IMR-90 (cell line): ENCODE measurements around the gene FGR. TPM values are rescaled to one million over a fixed set of nuclear protein-coding genes. Genes with fewer than 3 reads are reported as not detected.

Experiments
- ATAC-seq: fragments of 200-7000 bp; cut with Tn5 transposase; 2 replicates; pipeline ENCODE4 v1.9.1; 2020; ENCODE audit warnings: low read depth, mild to moderate bottlenecking, moderate library complexity
- BruUV-seq: library from RNA; stranded (reverse); fragments of 400-500 nt; replicated peaks from 2 replicates; lab custom pipeline; 2021; lab: Mats Ljungman, UMichigan
- CTCF ChIA-PET: fragments of 300-600 bp; formaldehyde crosslinking; extraction: SDS; loops from one replicate; lab custom pipeline; 2021; ENCODE audit warnings: antibody characterized with exemption; lab: Yijun Ruan, JAX
- POLR2A ChIA-PET: fragments of 300-600 bp; sonication (Branson Sonifier 250); formaldehyde crosslinking; loops from one replicate; lab custom pipeline; 2022; ENCODE audit warnings: antibody characterized with exemption; ENCODE audit not compliant: unreplicated experiment; lab: Charles Lee
- DNase-seq: peaks from one replicate; pipeline ENCODE4 v3.0.0; 2013
- H2AFZ ChIP-seq: replicated peaks from 2 replicates; pipeline ENCODE3; 2013; ENCODE audit warnings: low read length, mild to moderate bottlenecking; ENCODE audit not compliant: poor library complexity
- H2AK5ac ChIP-seq: 2 replicates; pipeline ENCODE4 v1.6.1; 2013; ENCODE audit warnings: low read depth, low read length, inconsistent platforms
- H2AK9ac ChIP-seq: replicated peaks from 2 replicates; pipeline ENCODE3; 2013; ENCODE audit warnings: mild to moderate bottlenecking, low read depth, low read length, moderate library complexity; ENCODE audit not compliant: poor library complexity
- H2BK120ac ChIP-seq: 2 replicates; pipeline ENCODE4 v1.6.1; 2013; ENCODE audit warnings: low read depth, low read length, inconsistent platforms
- H2BK15ac ChIP-seq: 3 replicates; pipeline ENCODE4 v1.6.1; 2013; ENCODE audit warnings: low read depth, low read length, inconsistent platforms
- H2BK20ac ChIP-seq: 2 replicates; pipeline ENCODE4 v1.6.1; 2013; ENCODE audit warnings: low read depth, mild to moderate bottlenecking, inconsistent platforms, low read length, moderate library complexity
- H2BK5ac ChIP-seq: 2 replicates; pipeline ENCODE4 v1.6.1; 2013; ENCODE audit warnings: mild to moderate bottlenecking, low read depth, low read length, inconsistent platforms; ENCODE audit not compliant: poor library complexity, severe bottlenecking
- H3K14ac ChIP-seq: replicated peaks from 2 replicates; pipeline ENCODE4 v1.6.1; 2013; ENCODE audit warnings: low read depth, low read length, inconsistent platforms
- H3K18ac ChIP-seq: 2 replicates; pipeline ENCODE4 v1.6.1; 2013; ENCODE audit warnings: low read depth, low read length, control low read depth
- H3K23ac ChIP-seq: 2 replicates; pipeline ENCODE4 v1.6.1; 2013; ENCODE audit warnings: low read depth, low read length, inconsistent platforms
- H3K27ac ChIP-seq: 2 replicates; pipeline ENCODE4 v1.5.1; 2013; ENCODE audit warnings: mild to moderate bottlenecking, control low read depth, low read length; ENCODE audit not compliant: insufficient read depth
- H3K27me3 ChIP-seq: 2 replicates; pipeline ENCODE4 v1.6.1; 2013; ENCODE audit warnings: low read length; ENCODE audit not compliant: control insufficient read depth, insufficient read depth
- H3K36me3 ChIP-seq: 2 replicates; pipeline ENCODE4 v1.6.1; 2013; ENCODE audit warnings: low read length, mixed read lengths; ENCODE audit not compliant: control insufficient read depth, insufficient read depth
- H3K4ac ChIP-seq: 2 replicates; pipeline ENCODE4 v1.6.1; 2013; ENCODE audit warnings: low read depth, low read length, inconsistent platforms
- H3K4me1 ChIP-seq: 2 replicates; pipeline ENCODE4 v1.6.1; 2013; ENCODE audit warnings: low read length, mixed read lengths; ENCODE audit not compliant: control insufficient read depth, insufficient read depth
- H3K4me2 ChIP-seq: 2 replicates; pipeline ENCODE4 v1.6.1; 2013; ENCODE audit warnings: low read depth, mild to moderate bottlenecking, control low read depth, low read length, moderate library complexity
- H3K4me3 ChIP-seq: 2 replicates; pipeline ENCODE4 v1.5.1; 2013; ENCODE audit warnings: low read depth, mild to moderate bottlenecking, control low read depth, low read length, moderate library complexity; ENCODE audit not compliant: insufficient read depth
- H3K56ac ChIP-seq: 2 replicates; pipeline ENCODE4 v1.6.1; 2013; ENCODE audit warnings: low read length, inconsistent platforms; ENCODE audit not compliant: insufficient read depth; ENCODE audit errors: extremely low read depth
- H3K79me1 ChIP-seq, 2 experiments: 2 replicates each; pipeline ENCODE4 v1.6.1; 2013; ENCODE audit warnings: low read length in 2 of 2, inconsistent platforms in 1 of 2, low read depth in 1 of 2
- H3K9ac ChIP-seq: 2 replicates; pipeline ENCODE4 v1.6.1; 2013; ENCODE audit warnings: low read depth, low read length, control low read depth
- H3K9me1 ChIP-seq: 2 replicates; pipeline ENCODE4 v1.6.1; 2013; ENCODE audit warnings: low read length, inconsistent platforms; ENCODE audit not compliant: insufficient read depth
- H3K9me3 ChIP-seq: 2 replicates; pipeline ENCODE4 v1.6.1; 2013; ENCODE audit warnings: low read length; ENCODE audit not compliant: control insufficient read depth, insufficient read depth
- H4K20me1 ChIP-seq: 2 replicates; pipeline ENCODE4 v1.6.1; 2013; ENCODE audit warnings: low read length, inconsistent platforms; ENCODE audit not compliant: insufficient read depth
- H4K5ac ChIP-seq: 2 replicates; pipeline ENCODE4 v1.6.1; 2013; ENCODE audit warnings: mild to moderate bottlenecking, low read depth, low read length, control low read depth
- H4K8ac ChIP-seq, 2 experiments: 2 replicates each; pipeline ENCODE4 v1.6.1; 2013; ENCODE audit warnings: low read depth in 2 of 2, low read length in 2 of 2, control low read depth in 1 of 2, inconsistent platforms in 1 of 2
- H4K91ac ChIP-seq: 2 replicates; pipeline ENCODE4 v1.6.1; 2013; ENCODE audit warnings: low read depth, low read length, inconsistent platforms; ENCODE audit not compliant: insufficient read depth
- BHLHE40 ChIP-seq: fragments of 150-350 bp; IDR thresholded peaks from 2 replicates; pipeline ENCODE4 v1.6.1; 2016; ENCODE audit warnings: mild to moderate bottlenecking, low read depth, low read length
- CEBPB ChIP-seq: IDR thresholded peaks from 2 replicates; pipeline ENCODE4 v1.6.1; 2012; ENCODE audit warnings: low read depth, low read length, improper control_type of control experiment
- CHD1 ChIP-seq: IDR thresholded peaks from 2 replicates; pipeline ENCODE4 v1.6.1; 2012; ENCODE audit warnings: low read depth, low read length, improper control_type of control experiment
- FOS ChIP-seq: fragments of 150-350 bp; IDR thresholded peaks from 2 replicates; pipeline ENCODE4 v1.6.1; 2016; ENCODE audit warnings: low read depth, low read length
- MAFK ChIP-seq: IDR thresholded peaks from 2 replicates; pipeline ENCODE4 v1.6.1; 2012; ENCODE audit warnings: low read depth, low read length, improper control_type of control experiment
- MAZ ChIP-seq: IDR thresholded peaks from 2 replicates; pipeline ENCODE4 v1.6.1; 2012; ENCODE audit warnings: low read depth, mild to moderate bottlenecking, low read length, improper control_type of control experiment, moderate library complexity, borderline replicate concordance
- MXI1 ChIP-seq: IDR thresholded peaks from 2 replicates; pipeline ENCODE4 v1.6.1; 2012; ENCODE audit warnings: low read depth, mild to moderate bottlenecking, low read length, moderate library complexity, borderline replicate concordance
- NFE2L2 ChIP-seq: fragments of 150-350 bp; IDR thresholded peaks from 2 replicates; pipeline ENCODE4 v1.6.1; 2016; ENCODE audit warnings: low read depth, mild to moderate bottlenecking, low read length
- POLR2A ChIP-seq: IDR thresholded peaks from 2 replicates; pipeline ENCODE4 v1.6.1; 2012; ENCODE audit warnings: mild to moderate bottlenecking, low read depth, low read length
- RAD21 ChIP-seq: IDR thresholded peaks from 2 replicates; pipeline ENCODE4 v1.6.1; 2012; ENCODE audit warnings: low read length, improper control_type of control experiment
- RCOR1 ChIP-seq: IDR thresholded peaks from 2 replicates; pipeline ENCODE4 v1.6.1; 2012; ENCODE audit warnings: mild to moderate bottlenecking, low read length, improper control_type of control experiment; ENCODE audit not compliant: insufficient replicate concordance
- RFX5 ChIP-seq: IDR thresholded peaks from 2 replicates; pipeline ENCODE4 v1.8.0; 2012; ENCODE audit warnings: low read depth, mild to moderate bottlenecking, low read length, moderate library complexity
- SMC3 ChIP-seq: fragments of 150-350 bp; IDR thresholded peaks from 2 replicates; pipeline ENCODE4 v1.6.1; 2016; ENCODE audit warnings: low read depth, mild to moderate bottlenecking, antibody characterized with exemption, low read length, moderate library complexity
- USF2 ChIP-seq: fragments of 150-350 bp; IDR thresholded peaks from 2 replicates; pipeline ENCODE4 v1.6.1; 2017; ENCODE audit warnings: mild to moderate bottlenecking, antibody characterized with exemption, low read length, low read depth
- dilution Hi-C: fragments of 300-500 bp; cut with HindIII; formaldehyde crosslinking; loops from one replicate; pipeline ENCODE4 v1.14.3; 2018; ENCODE audit warnings: low sequenced_read_pairs; ENCODE audit not compliant: unreplicated experiment
- in situ Hi-C: fragments of 300-500 bp; cut with MboI; formaldehyde crosslinking; loops from 3 replicates; pipeline ENCODE4 v1.14.3; 2019; ENCODE audit warnings: low sequenced_read_pairs, inconsistent platforms, mixed read lengths
- intact Hi-C: fragments of 100-400 bp; cut with micrococcal nuclease; formaldehyde crosslinking; loops from 2 replicates; pipeline ENCODE4 v1.10.0; 2022
- polyA plus RNA-seq, 3 experiments: library from polyadenylated mRNA; depleted of rRNA; stranded (reverse); fragments of >200 nt; gene quantifications; 2 replicates each; pipeline ENCODE4 v1.2.3, GENCODE V29; 2012; ENCODE audit warnings: low replicate concordance in 1 of 3
- total RNA-seq: library from RNA; depleted of rRNA; stranded (reverse); fragments of >200 nt; gene quantifications from 2 replicates; pipeline ENCODE4 v1.2.3, GENCODE V29; 2012
- TF ChIP-seq, protein P1 (sequence below): fragments of 150-350 bp; IDR thresholded peaks from 2 replicates; pipeline ENCODE4 v1.6.1; 2016; ENCODE audit warnings: low read depth, mild to moderate bottlenecking, low read length, moderate library complexity, borderline replicate concordance
- TF ChIP-seq, protein P2 (sequence below): conservative IDR thresholded peaks from 2 replicates; pipeline ENCODE4 v1.5.1; 2012; ENCODE audit warnings: mild to moderate bottlenecking, low read depth, low read length, improper control_type of control experiment

FGR gene
- total and polyA plus RNA-seq, 2 of the 4 experiments (the other 2 are of a cell fraction): not detected

DNA sequence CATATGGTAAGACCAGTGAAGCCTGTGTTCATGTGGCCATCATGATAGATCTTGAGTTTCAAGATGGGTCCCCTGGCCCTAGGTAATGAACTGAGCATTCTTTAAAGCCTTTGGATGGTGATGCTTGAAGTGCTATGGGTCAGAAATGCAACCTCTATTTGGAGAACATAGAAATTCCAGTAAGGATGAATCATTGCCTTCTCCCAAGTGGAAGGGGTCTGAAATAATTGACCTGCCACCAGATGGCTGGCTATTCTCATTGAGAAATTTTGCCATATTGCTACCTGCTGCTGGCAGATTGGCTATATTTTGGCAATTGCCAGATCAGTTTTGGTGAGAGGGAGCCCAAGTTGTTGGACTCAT lies 37.7 kb upstream of the FGR start:
- dilution Hi-C loops: no loop called here
- no peaks in the 10 kb centered on the region for H3K36me3 ChIP-seq
- H3K9ac ChIP-seq: peak overlapping the region; percentile 33
- peaks cover 5% of the 10 kb centered on the region; the same call in 1 of the 2 replicates for H3K9me1 ChIP-seq
- peaks cover 2% of the 10 kb centered on the region; the same call in 1 of the 2 replicates for H3K27me3 ChIP-seq
- 0 out of 2 replicates have a peak overlapping the region, but pooled peaks have one; percentile 35 for H4K91ac ChIP-seq
- peak overlapping the region; percentile 22 for H2BK5ac ChIP-seq
- TF ChIP-seq SMC3 (no peak), MAZ (no peak), USF2 (no peak), RFX5 (no peak), POLR2A (no peak), FOS (no peak), NFE2L2 (no peak), CHD1 (no peak), BHLHE40 (no peak), MXI1 (no peak), CEBPB (no peak), MAFK (no peak), RAD21 (no peak), RCOR1 (no peak)
- TF ChIP-seq, protein P1, sequence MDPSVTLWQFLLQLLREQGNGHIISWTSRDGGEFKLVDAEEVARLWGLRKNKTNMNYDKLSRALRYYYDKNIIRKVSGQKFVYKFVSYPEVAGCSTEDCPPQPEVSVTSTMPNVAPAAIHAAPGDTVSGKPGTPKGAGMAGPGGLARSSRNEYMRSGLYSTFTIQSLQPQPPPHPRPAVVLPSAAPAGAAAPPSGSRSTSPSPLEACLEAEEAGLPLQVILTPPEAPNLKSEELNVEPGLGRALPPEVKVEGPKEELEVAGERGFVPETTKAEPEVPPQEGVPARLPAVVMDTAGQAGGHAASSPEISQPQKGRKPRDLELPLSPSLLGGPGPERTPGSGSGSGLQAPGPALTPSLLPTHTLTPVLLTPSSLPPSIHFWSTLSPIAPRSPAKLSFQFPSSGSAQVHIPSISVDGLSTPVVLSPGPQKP: no peak
- TF ChIP-seq, protein P2, sequence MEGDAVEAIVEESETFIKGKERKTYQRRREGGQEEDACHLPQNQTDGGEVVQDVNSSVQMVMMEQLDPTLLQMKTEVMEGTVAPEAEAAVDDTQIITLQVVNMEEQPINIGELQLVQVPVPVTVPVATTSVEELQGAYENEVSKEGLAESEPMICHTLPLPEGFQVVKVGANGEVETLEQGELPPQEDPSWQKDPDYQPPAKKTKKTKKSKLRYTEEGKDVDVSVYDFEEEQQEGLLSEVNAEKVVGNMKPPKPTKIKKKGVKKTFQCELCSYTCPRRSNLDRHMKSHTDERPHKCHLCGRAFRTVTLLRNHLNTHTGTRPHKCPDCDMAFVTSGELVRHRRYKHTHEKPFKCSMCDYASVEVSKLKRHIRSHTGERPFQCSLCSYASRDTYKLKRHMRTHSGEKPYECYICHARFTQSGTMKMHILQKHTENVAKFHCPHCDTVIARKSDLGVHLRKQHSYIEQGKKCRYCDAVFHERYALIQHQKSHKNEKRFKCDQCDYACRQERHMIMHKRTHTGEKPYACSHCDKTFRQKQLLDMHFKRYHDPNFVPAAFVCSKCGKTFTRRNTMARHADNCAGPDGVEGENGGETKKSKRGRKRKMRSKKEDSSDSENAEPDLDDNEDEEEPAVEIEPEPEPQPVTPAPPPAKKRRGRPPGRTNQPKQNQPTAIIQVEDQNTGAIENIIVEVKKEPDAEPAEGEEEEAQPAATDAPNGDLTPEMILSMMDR: no peak
- H3K79me1 ChIP-seq: no peaks in the 10 kb centered on the region
- peak overlapping the region; percentile 48; the same call in 1 of the 2 replicates for H3K4me3 ChIP-seq
- H3K18ac ChIP-seq: no peak overlapping the region
- ChIA-PET POLR2A (interaction anchor here (0.8 to 1.2 kb wide), 2 partner anchors 45 to 81 kb away, joined by 3 to 5 read pairs; no protein-coding TSS in a partner anchor), CTCF (interaction anchor here (1.1 to 1.3 kb wide), 4 partner anchors 17 to 78 kb away, joined by 3 to 6 read pairs (median 4); partner anchors contain the start of gene FAM76A)
- BruUV-seq: no TSS peak
- no peak overlapping the region for H3K56ac ChIP-seq
- H2BK120ac ChIP-seq: no peak overlapping the region
- intact Hi-C loops: loop anchor here (1.0 to 5.0 kb wide), 2 partner anchors 47 to 160 kb away; partner anchors contain the start of gene PPP1R8
- H3K27ac ChIP-seq: peak overlapping the region; percentile 58; the same call in 1 of the 2 replicates
- H2AFZ ChIP-seq: peak overlapping the region; percentile 73
- no peaks in the 10 kb centered on the region for H3K9me3 ChIP-seq
- H2AK9ac ChIP-seq: no peak overlapping the region
- peak overlapping the region in 1 of 2 experiments; percentile 71; a peak in 2 of 4 replicates for H4K8ac ChIP-seq
- peaks cover 3% of the 10 kb centered on the region; the same call in 1 of the 2 replicates for H4K20me1 ChIP-seq
- peak overlapping the region; percentile 30; the same call in 1 of the 2 replicates for H3K4ac ChIP-seq
- H2BK15ac ChIP-seq: no peak overlapping the region
- 0 out of 2 replicates have a peak overlapping the region, but pooled peaks have one; percentile 29 for H2AK5ac ChIP-seq
- H3K4me1 ChIP-seq: peaks cover 5% of the 10 kb centered on the region
- peak overlapping the region; percentile 80 for H3K4me2 ChIP-seq
- H3K23ac ChIP-seq: peak overlapping the region; percentile 29; the same call in 1 of the 2 replicates
- H2BK20ac ChIP-seq: no peak overlapping the region
- peak overlapping the region; percentile 4; the same call in 1 of the 2 replicates for H4K5ac ChIP-seq
- peak; percentile 55 for DNase-seq
- 0 out of 2 replicates have a peak overlapping the region, but pooled peaks have one; percentile 11 for H3K14ac ChIP-seq
- ATAC-seq: peak; percentile 16
- in situ Hi-C loops: no loop called here
